Activated T-helper 1 cell treated with anti-CD3 and anti-CD28 coated beads, Interleukin-12 subunit alpha, Interleukin-12 subunit beta, Interleukin-2, Interleukin-4 antibody, amounts not matched to agents 30 ng/mL and 10 ng/mL and 1 ng/mL, durations not matched to agents 14 hours and 24 hours and 36 hours (primary cell): ENCODE measurements around the gene ATG2A. TPM values are rescaled to one million over a fixed set of nuclear protein-coding genes. Genes with fewer than 3 reads are reported as not detected.
A peak's percentile ranks its signal among the peaks of the same experiment; 100 is the strongest.

ENCODE experiments used
- DNase-seq: peaks from one replicate; pipeline ENCODE4 v3.0.0; 2021; ENCODE audit warnings: low spot score
- H3K27ac Mint-ChIP-seq: one replicate; pipeline ENCODE4 v1.8.0; 2021; ENCODE audit warnings: mild to moderate bottlenecking, mixed read lengths
- H3K27me3 Mint-ChIP-seq: one replicate; pipeline ENCODE4 v1.8.0; 2022; ENCODE audit warnings: mild to moderate bottlenecking, moderate library complexity, mixed read lengths; ENCODE audit not compliant: insufficient read depth
- H3K36me3 Mint-ChIP-seq: one replicate; pipeline ENCODE4 v1.8.0; 2021; ENCODE audit warnings: low read depth, mixed read lengths
- H3K4me1 Mint-ChIP-seq: one replicate; pipeline ENCODE4 v1.8.0; 2021; ENCODE audit warnings: low read depth, mixed read lengths
- H3K4me3 Mint-ChIP-seq: one replicate; pipeline ENCODE4 v1.8.0; 2021; ENCODE audit warnings: mild to moderate bottlenecking, moderate library complexity, mixed read lengths
- H3K9me3 Mint-ChIP-seq: one replicate; pipeline ENCODE4 v1.8.0; 2021; ENCODE audit warnings: mixed read lengths
- intact Hi-C: fragments of 100-400 bp; cut with micrococcal nuclease; formaldehyde crosslinking; loops from one replicate; pipeline ENCODE4 v1.15.1; 2024
- total RNA-seq: library from RNA; stranded (reverse); gene quantifications from 2 replicates; pipeline ENCODE4 v1.2.3, GENCODE V29; 2022

ATG2A gene
- total RNA-seq, 1 donor from 2014 or later = 24.9 TPM

DNA sequence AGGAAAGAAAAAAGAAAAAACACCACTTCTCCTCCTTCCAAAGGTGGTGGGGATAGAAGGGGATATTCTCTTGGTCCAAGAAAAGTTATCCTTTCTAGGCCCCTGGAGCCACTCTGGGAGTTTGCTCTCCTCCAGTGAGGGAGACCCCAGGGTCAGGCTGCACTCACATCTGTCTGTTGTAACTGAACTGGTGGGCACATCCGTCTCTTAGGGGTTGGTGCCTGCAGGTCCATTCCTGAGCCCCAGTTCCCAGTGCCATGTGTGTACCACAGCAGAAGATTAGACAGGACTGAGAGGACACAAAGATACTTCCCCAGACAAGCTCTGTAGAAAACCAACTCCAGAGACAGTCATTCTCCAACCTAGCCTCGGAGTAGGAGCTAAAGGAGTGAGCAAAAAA lies 3.1 kb upstream of the ATG2A start:
- no peaks in the 10 kb centered on the region for H3K36me3 Mint-ChIP-seq
- no peaks in the 10 kb centered on the region for H3K27me3 Mint-ChIP-seq
- H3K4me1 Mint-ChIP-seq = peaks cover 30% of the 10 kb centered on the region
- intact Hi-C loops = no loop called here
- H3K4me3 Mint-ChIP-seq = no peak overlapping the region
- H3K27ac Mint-ChIP-seq = no peak overlapping the region
- no peaks in the 10 kb centered on the region for H3K9me3 Mint-ChIP-seq
- DNase-seq = no peak

- no peak overlapping the region for H3K4me3 Mint-ChIP-seq
- no peak for DNase-seq
- intact Hi-C loops = loop anchor here (5.0 kb wide), 1 partner anchor 653 kb away; the partner anchor contains the start of genes FAM89B and ZNRD2
- H3K27ac Mint-ChIP-seq = no peak overlapping the region
- H3K9me3 Mint-ChIP-seq = no peaks in the 10 kb centered on the region
- H3K4me1 Mint-ChIP-seq = peaks cover 30% of the 10 kb centered on the region
- no peaks in the 10 kb centered on the region for H3K36me3 Mint-ChIP-seq
- H3K27me3 Mint-ChIP-seq = no peaks in the 10 kb centered on the region
These were observed 2.6 kb upstream of the ATG2A start for GRCh38 chr11:64919627-64920026.

GRCh38 chr11:64918017-64918416 lies 1.0 kb upstream of the ATG2A start:
- intact Hi-C loops = loop anchor here (5.0 kb wide), 1 partner anchor 654 kb away; the partner anchor contains the start of genes FAM89B and ZNRD2
- Mint-ChIP-seq H3K27me3 (no peaks in the 10 kb centered on the region), H3K36me3 (peaks cover 7% of the 10 kb centered on the region), H3K4me3 (peak overlapping the region; percentile 88), H3K4me1 (peaks cover 20% of the 10 kb centered on the region), H3K9me3 (no peaks in the 10 kb centered on the region), H3K27ac (peak overlapping the region; percentile 82)
- DNase-seq = no peak

DNA sequence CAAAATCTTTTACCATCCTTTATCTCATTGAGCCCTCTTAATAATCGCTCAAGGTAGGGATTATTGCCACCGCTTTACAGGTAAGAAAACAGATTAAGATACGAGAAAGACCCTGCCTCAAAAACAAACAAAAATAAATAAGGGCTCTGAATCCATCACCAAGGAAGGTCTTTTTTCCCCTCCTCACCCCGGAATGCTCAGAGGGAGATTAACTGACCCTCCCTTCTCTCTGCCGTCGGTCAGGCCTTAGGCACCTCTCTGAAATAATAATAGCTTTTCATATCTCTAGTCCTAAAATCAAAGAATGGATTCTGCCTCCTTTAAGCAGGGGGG lies 620 bp upstream of the ATG2A start:
- Mint-ChIP-seq H3K4me1 (peaks cover 20% of the 10 kb centered on the region), H3K4me3 (peak overlapping the region; percentile 88), H3K9me3 (no peaks in the 10 kb centered on the region), H3K36me3 (peaks cover 7% of the 10 kb centered on the region), H3K27ac (peak overlapping the region; percentile 82), H3K27me3 (no peaks in the 10 kb centered on the region)
- DNase-seq = no peak
- intact Hi-C loops = loop anchor here (1.0 to 5.0 kb wide), 16 partner anchors 17 to 655 kb away; partner anchors contain the start of genes ARL2, CDCA5, EHD1 and FAM89B

- DNase-seq = peak; percentile 52
- Mint-ChIP-seq H3K27me3 (no peaks in the 10 kb centered on the region), H3K27ac (peak overlapping the region; percentile 82), H3K36me3 (peaks cover 13% of the 10 kb centered on the region), H3K4me3 (peak overlapping the region; percentile 88), H3K9me3 (no peaks in the 10 kb centered on the region), H3K4me1 (peaks cover 20% of the 10 kb centered on the region)
- intact Hi-C loops = loop anchor here (1.0 to 5.0 kb wide), 4 partner anchors 8 to 656 kb away; partner anchors contain the start of genes FAM89B, POLA2, PPP2R5B and ZNRD2
These were observed 802 bp downstream of the ATG2A start for GRCh38 chr11:64916040-64916774.

DNA sequence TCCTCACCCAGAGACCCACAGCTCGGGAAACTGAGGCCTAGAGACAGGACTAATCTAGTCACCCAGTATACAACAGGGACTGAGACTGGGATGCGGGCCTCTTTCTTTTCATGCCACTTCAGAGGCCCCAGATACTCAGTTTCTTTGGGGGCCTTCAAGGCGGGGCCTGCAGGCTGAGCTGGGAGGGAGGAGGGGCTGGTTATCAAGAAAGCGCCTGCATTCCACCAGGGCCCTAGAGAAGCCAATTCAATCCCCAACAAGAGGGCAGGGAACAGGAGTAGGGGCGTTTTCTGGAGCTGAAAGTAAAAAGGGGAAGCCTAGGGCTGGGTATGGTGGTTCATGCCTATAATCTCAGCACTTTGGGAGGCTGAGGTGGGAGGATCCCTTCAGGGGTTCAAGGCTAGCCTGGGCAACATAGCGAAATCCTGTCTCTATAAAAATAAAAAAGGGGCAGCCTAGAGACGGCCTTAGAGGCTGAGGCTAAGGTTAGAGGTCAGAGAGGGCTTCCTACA lies 1.6 kb downstream of the ATG2A start:
- intact Hi-C loops = loop anchor here (5.0 kb wide), 1 partner anchor 657 kb away; the partner anchor contains the start of genes FAM89B and ZNRD2
- H3K9me3 Mint-ChIP-seq = no peaks in the 10 kb centered on the region
- H3K4me1 Mint-ChIP-seq = peaks cover 20% of the 10 kb centered on the region
- no peak for DNase-seq
- H3K27me3 Mint-ChIP-seq = no peaks in the 10 kb centered on the region
- H3K4me3 Mint-ChIP-seq = peak overlapping the region; percentile 88
- peak overlapping the region; percentile 82 for H3K27ac Mint-ChIP-seq
- H3K36me3 Mint-ChIP-seq = peaks cover 13% of the 10 kb centered on the region

- H3K36me3 Mint-ChIP-seq = peaks cover 14% of the 10 kb centered on the region
- DNase-seq = no peak
- intact Hi-C loops = no loop called here
- no peaks in the 10 kb centered on the region for H3K27me3 Mint-ChIP-seq
- peaks cover 20% of the 10 kb centered on the region for H3K4me1 Mint-ChIP-seq
- H3K4me3 Mint-ChIP-seq = peak overlapping the region; percentile 37
- peak overlapping the region; percentile 76 for H3K27ac Mint-ChIP-seq
- no peaks in the 10 kb centered on the region for H3K9me3 Mint-ChIP-seq
These were observed 2.9 kb downstream of the ATG2A start for GRCh38 chr11:64914123-64914522.

DNA sequence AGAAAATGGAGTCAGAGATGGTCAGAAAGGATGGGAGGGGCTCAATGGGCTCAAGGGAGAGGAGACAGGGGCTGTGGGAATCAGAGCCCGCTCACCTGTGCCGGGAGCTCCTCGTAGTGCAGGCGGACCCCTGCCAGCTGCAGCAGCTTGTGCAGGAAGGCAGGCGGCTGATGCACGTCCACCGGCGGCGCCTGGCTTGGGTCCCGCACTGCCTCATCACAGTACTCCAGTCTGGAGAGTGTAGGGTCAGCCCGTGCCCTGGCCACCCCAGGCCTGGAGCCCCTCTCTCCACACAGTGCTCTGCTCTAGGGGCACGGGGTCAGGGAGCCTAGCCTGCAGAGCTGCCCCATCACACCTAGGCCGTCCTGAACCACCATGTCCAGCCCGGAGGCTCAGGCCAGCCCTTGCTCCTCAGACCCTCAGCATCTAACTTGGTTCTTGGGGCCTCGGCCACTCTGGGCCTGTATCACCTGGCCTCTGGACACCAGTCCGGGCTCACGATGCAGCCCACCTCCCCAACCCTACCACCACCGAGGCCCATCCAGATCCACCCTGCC lies 3.8 kb downstream of the ATG2A start:
- Mint-ChIP-seq H3K4me3 (no peak overlapping the region), H3K9me3 (no peaks in the 10 kb centered on the region), H3K36me3 (peaks cover 18% of the 10 kb centered on the region), H3K27me3 (no peaks in the 10 kb centered on the region), H3K4me1 (peaks cover 20% of the 10 kb centered on the region), H3K27ac (no peak overlapping the region)
- DNase-seq = no peak
- intact Hi-C loops = no loop called here

DNA sequence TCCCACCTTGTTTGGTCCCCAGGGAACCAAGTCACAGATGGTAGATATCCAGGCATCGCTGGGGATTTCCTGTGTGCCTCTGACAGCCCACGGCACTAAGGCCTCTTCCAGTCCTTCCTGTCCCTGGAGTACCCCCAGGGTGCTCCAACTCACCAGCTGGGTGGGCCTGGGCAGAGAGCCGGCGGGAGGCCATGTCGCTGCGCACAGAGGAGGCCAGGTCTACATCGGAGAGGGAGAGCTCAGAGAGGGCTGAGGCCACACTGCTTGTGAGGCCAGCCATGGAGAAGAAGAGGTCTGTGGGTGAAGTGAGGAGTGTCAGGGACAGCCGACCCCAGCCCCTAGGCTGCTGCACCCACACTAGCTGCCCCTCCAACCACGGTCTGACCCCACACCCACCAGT lies 5.3 kb downstream of the ATG2A start:
- no peak for DNase-seq
- Mint-ChIP-seq H3K4me1 (peaks cover 12% of the 10 kb centered on the region), H3K27ac (no peak overlapping the region), H3K4me3 (no peak overlapping the region), H3K9me3 (no peaks in the 10 kb centered on the region), H3K27me3 (no peaks in the 10 kb centered on the region), H3K36me3 (peaks cover 26% of the 10 kb centered on the region)
- intact Hi-C loops = no loop called here

GRCh38 chr11:64911142-64911541 lies 5.9 kb downstream of the ATG2A start:
- no peak overlapping the region for H3K27ac Mint-ChIP-seq
- no peaks in the 10 kb centered on the region for H3K9me3 Mint-ChIP-seq
- no peak overlapping the region for H3K4me3 Mint-ChIP-seq
- no peaks in the 10 kb centered on the region for H3K27me3 Mint-ChIP-seq
- H3K36me3 Mint-ChIP-seq = peaks cover 26% of the 10 kb centered on the region
- peaks cover 6% of the 10 kb centered on the region for H3K4me1 Mint-ChIP-seq
- intact Hi-C loops = no loop called here
- DNase-seq = no peak

GRCh38 chr11:64910451-64911093 lies 6.4 kb downstream of the ATG2A start:
- intact Hi-C loops = no loop called here
- H3K4me3 Mint-ChIP-seq = no peak overlapping the region
- H3K36me3 Mint-ChIP-seq = peaks cover 26% of the 10 kb centered on the region
- no peaks in the 10 kb centered on the region for H3K27me3 Mint-ChIP-seq
- no peak overlapping the region for H3K27ac Mint-ChIP-seq
- H3K9me3 Mint-ChIP-seq = no peaks in the 10 kb centered on the region
- peaks cover under 1% of the 10 kb centered on the region for H3K4me1 Mint-ChIP-seq
- no peak for DNase-seq

GRCh38 chr11:64909653-64910343 lies 7.2 kb downstream of the ATG2A start:
- Mint-ChIP-seq H3K27me3 (no peaks in the 10 kb centered on the region), H3K9me3 (no peaks in the 10 kb centered on the region), H3K4me1 (no peaks in the 10 kb centered on the region), H3K27ac (no peak overlapping the region), H3K4me3 (no peak overlapping the region), H3K36me3 (peaks cover 26% of the 10 kb centered on the region)
- intact Hi-C loops = no loop called here
- no peak for DNase-seq
